NOMO-1 treated with DMSO at 0.1 percent for 48 hours (cell line): ENCODE data around the gene NQO2.
"Not testable (repeated sequence)": the region's sequence is repeated elsewhere in the genome, so short reads cannot be mapped to it uniquely, and the experiment has no call there.

Source experiments
- DNase-seq: peaks from one replicate; lab custom pipeline; 2025; ENCODE audit not compliant: unreplicated experiment; lab: John Stamatoyannopoulos, UW

Gene NQO2

DNA sequence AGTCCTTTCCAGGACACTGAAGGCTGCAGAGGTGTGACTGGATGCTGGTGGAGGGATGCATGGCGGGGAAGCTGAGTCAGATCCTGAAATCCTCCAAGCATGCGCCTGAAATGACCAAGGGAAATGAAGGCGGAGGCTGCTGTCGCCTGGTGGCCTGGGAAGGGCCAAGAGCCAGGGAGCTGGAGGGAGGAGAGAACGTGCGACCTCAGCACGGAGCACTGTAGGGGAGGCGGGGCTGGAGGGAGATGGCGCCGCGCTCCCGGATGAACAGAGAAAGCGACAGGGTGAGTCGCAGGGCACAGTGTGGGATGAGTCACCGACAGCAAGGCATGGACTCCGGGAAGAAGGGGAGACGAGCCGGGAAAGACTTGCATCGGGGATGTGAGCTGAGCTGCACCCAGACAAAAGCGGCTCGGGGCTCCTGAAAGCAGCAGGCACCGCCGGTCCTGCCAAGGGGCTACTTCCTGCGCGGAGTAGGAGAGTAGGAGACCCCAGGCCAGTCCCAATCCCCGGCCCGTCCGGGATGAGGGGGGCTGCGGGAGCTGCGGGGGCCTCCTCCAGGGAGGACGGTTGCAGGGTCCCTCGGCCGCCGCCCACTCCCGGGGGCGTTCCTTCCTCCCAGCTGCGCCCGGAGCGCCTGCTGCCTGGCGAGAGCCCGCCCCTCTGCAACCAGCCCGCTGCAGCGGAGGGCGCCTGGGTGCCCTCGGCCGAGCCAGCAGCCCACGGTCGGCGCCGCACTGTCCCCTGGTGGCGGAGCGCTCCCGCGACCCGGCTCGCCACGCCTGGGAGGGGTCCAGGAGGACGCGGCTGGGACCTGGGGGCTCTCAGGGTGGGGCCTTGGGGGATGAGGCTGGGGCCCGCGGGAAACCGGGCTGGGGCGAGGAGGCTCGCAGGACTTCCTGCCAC is 11.0 kb upstream of the NQO2 start:
- DNase-seq: peak; percentile 76

DNA sequence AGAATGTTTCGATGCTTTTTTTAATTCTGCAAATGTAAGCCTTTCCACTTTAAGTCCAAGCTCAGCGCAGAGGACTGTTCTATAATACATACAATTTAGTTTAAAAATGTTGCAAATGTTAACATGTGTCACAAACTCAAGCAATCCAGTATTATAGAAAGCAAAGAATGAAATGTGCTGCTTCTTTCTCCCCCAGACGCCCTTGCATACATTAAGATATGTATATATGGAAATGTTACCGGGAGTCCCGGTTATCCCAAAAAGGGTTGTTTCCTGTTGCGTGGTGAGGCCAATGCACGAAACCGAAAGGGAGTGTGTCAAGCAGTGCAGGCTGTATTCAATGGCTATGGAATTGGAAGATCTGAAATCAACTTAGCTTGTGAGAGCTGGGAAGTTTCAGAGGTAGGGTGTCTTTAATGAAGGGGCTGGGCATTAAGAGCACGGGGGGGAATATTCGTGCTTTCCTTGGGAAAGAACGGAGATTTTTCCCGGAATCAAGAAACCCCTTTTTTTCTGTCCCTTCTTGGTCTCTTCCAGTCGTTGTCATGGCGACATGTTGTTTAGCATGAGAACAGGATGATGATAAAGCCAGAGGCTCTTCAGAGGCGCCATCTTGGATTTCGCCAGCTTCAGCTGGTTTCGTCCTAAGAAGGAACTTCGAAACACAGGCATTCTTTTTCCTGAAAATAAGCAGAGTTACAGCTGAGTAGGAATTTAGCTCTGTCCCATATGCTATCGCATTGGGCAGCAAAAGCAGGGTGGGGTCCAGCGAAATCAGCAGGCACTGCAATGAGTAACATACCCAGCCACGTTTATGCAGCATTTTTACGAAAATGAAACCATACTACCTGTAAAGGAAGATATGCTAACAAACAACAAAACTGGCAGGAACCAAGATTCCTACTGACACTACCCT is 10.1 kb upstream of the NQO2 start:
- peak; percentile 93 for DNase-seq

DNA sequence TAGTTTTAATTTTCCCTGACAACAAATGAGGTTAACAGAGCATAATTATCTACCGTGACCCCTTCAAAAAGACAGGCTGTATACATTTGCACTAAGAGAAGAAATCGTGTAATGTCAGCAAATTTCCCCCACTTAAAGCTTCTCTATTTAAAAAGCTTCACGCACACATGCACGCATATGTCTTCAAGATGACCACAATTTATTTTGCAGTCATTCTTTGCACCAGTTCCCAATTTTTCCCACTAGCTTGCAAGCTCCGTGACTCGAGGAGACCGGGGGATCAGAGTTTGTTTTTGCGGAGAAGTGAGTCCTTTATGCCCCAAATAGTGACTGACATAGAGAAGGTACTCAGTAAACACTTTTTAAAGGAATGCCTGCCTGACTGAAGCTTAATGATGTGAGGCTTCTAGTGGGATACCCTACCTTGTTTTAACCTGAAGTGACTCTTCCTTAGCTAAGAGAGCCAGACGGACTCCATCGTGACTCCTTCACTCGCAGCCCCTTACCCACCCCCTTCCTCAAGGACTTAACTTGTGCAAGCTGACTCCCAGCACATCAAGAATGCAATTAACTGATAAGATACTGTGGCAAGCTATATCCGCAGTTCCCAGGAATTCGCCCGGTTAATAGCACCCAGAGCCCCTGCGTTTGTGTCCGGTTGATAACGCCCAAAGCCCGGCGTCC is 9.3 kb upstream of the NQO2 start:
- DNase-seq: peak; percentile 22

- DNase-seq: no peak
Measured at GRCh38 chr6:2990932-2991506, 8.7 kb upstream of the NQO2 start.

- no peak for DNase-seq
Measured at GRCh38 chr6:2992330-2992979, 7.2 kb upstream of the NQO2 start.

DNA sequence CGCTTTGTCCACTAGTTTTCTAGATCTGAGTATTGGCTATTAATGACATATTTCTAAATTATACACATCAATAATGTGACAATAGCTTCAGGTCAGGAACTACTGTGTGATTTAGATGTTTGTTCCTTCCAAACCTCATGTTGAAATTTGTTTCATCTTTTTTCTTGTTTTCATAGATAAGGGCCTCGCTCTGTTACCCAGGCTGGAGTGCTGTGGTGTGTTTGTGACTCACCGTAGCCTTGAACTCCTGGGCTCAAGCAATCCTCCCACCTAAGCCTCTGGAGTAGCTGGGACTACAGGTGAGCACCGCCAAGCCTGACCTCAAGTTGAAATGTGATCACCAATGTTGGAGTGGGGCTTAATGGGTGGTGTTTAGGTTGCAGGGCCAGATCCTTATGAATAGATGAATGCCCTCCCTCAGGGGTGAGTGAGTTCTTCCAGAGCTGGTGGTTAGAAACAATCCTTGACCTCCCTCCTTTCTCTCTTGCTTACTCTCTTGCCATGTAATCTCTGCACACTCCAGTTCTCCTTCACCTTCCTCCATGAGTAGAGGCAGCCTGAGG is 5.9 kb upstream of the NQO2 start:
- DNase-seq: no peak

DNA sequence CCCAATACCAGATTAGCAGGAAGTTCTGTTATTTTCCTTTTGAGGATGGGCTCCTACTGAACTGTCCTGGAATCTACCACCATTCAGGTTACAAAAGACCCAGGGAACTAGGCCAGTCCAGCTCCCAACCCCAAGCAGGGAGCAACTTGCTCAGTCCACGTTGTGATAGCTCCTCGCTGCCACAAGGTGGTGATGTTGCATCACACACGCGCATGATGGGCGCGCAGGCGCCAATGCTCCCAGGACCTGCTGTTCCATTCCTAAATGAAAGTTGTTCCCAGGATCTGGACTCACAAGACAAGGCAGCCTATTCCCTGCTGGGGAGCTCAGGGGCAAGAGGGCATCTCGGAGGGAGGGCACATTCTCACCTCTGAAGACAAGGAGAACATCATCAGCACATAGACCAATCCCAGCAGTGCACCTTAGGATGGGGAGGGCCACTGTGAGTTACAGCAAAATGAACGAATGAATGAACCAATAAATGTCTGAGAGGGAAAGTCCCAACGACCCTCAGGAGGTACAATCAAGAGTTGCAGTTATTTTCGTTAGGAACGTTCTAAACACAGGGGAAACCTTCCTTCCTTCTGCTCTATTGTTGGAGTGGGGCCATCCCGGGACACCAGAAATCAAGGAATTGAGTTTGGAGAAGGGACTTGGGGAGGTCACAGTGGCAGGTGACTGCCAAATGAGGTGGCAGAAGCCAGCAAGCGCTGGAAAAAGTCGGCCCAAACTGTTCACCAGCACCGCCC is 1.3 kb upstream of the NQO2 start:
- DNase-seq: peak; percentile 4

- DNase-seq: peak; percentile 70
Measured at GRCh38 chr6:2998998-2999617, 586 bp upstream of the NQO2 start.

- DNase-seq: no peak
Measured at GRCh38 chr6:3001146-3001772, 1.6 kb downstream of the NQO2 start.

DNA sequence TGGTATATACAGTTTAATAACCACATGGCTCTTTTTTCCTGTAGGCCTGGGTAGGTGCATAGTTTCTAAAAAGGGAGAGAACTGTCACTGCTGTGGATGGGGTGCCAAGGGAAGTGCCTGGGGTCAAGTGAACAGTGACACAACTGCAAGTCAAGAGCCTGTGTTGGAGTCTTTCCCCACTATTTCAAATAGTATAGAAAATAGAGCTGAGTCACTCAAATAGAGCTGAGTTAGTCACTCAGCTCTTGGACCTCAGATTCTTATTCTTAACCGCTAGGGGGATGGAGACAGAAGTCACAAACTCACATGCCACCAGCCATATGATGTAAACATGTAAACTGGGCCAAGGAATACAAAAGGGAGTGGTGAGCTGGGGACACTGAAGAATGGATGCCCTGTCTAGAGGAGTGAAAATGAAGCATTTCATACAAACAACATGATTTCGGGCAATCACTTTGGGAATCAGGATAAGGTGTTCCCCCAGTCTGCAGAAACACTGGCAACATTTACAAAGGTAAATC is 2.1 kb downstream of the NQO2 start:
- peak; percentile 91 for DNase-seq

DNA sequence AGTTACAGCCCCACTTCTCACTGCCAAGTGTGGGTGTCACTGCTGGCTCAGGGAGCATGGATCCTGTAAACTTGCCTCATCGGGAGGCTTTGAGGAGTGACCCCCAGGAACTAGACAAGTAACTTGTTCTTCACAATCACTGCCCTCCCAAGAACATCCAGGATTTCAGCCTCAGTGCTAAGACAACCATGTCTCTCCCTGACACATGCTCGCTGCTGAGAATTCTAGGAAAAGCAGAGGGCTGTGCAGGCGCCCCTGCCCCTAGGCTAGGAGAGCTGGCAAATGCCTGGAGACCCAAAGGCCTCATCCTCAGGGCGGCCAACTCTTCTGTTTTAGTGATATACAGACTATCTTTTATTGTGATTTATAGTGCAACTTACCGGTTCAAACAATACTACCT is 3.5 kb downstream of the NQO2 start:
- DNase-seq: not testable (repeated sequence)

DNA sequence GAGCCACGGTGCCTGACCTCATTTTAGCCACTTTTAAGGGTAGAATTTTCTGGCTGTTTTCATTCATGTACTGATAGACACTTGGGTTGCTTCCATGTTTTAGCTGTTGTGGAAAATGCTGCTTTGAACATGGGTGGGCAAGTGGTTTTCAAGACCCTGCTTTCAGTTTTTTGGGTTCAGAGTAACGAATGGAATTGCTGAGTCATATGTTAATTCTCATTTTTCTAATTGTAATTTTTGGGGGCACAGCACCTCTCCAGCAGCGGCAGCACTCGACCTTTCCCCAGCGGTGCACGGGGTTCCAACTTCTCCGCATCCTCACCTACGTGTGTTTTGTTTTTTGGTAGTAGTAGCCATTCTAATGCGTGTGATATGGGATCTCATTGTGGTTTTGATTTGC is 5.4 kb downstream of the NQO2 start:
- no peak for DNase-seq

DNA sequence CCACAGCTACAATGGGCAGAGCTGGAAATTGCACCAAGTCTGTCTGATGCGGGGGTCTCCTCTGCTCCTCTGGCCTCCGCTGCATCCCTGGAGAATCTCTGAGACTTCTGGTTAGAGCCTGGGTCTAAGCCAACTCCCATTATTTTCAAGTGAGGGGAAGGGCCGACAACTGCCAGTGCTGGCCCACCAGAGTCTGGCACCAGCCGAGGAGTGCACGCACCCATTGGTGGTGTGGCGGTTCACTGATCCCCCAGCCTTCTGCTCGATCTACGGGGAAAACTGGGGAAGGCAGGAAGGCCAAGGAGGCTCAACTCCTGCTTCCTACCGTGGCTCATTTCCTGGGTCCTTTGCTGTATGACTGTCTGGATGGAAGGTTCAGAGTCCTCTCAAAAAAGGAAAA is 6.2 kb downstream of the NQO2 start:
- DNase-seq: no peak

- no peak for DNase-seq
Measured at GRCh38 chr6:3006476-3006875, 6.8 kb downstream of the NQO2 start.

DNA sequence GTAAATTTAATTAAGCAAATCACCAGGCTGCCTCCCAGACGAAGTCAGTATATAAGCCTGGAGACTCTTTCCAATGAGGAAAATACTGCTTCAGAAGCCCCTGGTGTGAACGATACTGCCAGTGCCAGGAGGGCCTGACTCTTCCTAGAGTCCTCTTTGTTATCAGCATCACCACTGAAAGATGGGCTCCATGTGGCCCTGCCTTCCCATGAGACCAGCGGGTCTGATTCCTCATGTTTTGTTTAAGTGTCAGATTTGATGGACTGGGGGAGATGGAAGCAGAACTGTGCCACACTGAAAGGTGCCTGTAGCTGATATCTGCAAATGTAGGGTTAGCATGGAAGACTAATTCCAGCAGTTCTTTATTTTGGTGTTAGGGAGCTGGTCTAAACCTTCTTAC is 7.9 kb downstream of the NQO2 start:
- DNase-seq: no peak

- not testable (repeated sequence) for DNase-seq
Measured at GRCh38 chr6:3008712-3009265, 9.1 kb downstream of the NQO2 start.

DNA sequence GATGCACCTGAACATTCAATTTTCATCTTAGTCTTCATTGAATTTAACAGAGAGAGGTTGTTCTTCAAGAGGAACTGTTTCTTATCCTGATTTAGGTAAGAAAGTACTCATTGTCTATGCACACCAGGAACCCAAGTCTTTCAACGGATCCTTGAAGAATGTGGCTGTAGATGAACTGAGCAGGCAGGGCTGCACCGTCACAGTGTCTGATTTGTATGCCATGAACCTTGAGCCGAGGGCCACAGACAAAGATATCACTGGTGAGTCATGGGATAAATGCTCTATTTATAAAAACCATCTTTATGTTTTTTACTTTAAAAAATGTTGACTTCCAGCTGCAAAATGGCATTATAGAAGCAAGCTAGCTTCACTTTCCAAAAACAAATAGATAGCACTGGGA is 10.2 kb downstream of the NQO2 start:
- DNase-seq: no peak

GRCh38 chr6:3011158-3011557 is 11.5 kb downstream of the NQO2 start:
- no peak for DNase-seq
